Nephron (organoid): ENCODE data around the gene HSP90AB1.

ENCODE experiments used
- H3K27ac Mint-ChIP-seq, 3 experiments: 2 replicates each; pipeline ENCODE4 v1.8.0; 2020; ENCODE audit warnings: mixed read lengths in 3 of 3, mild to moderate bottlenecking in 2 of 3, moderate library complexity in 1 of 3
- H3K27me3 Mint-ChIP-seq: 2 replicates; pipeline ENCODE4 v1.8.0; 2021; ENCODE audit warnings: low read depth, mild to moderate bottlenecking, moderate library complexity, mixed read lengths
- H3K36me3 Mint-ChIP-seq: 2 replicates; pipeline ENCODE4 v1.8.0; 2020; ENCODE audit warnings: low read depth, mixed read lengths
- H3K4me1 Mint-ChIP-seq: 2 replicates; pipeline ENCODE4 v1.8.0; 2020; ENCODE audit warnings: mixed read lengths
- H3K4me3 Mint-ChIP-seq, 3 experiments: 2 replicates each; pipeline ENCODE4 v1.8.0; 2020; ENCODE audit warnings: mild to moderate bottlenecking in 3 of 3, mixed read lengths in 3 of 3, moderate library complexity in 2 of 3
- H3K9me3 Mint-ChIP-seq: 2 replicates; pipeline ENCODE4 v1.8.0; 2020; ENCODE audit warnings: mixed read lengths
- TF ChIP-seq, protein P1 (sequence below), 3 experiments: fragments of 200-600 bp; sonication (generic); IDR thresholded peaks; one replicate each; pipeline ENCODE4 v1.5.0; 2021; ENCODE audit warnings: antibody characterized with exemption in 3 of 3; ENCODE audit not compliant: unreplicated experiment in 3 of 3

The HSP90AB1 gene

DNA sequence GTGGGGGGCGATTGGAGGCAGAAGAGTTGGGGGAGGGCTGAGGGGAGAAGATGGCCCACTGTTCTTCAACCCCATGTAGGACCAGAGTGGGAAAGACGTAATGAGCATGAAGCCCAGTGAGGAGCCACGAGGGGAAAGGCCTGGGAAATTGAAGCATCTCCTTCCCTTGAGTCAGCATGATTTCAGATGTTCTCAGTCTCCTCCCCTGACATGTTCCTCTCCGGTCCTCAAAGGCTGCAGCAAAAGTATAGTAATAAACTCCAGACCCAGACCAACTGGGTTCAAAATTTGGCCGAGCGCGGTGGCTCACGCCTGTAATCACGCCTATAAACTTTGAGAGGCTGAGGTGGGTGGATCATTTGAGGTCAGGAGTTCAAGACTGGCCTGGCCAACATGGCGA is 20.4 kb downstream of the HSP90AB1 start:
- Mint-ChIP-seq H3K36me3 (no peaks in the 10 kb centered on the region), H3K27me3 (peaks cover 41% of the 10 kb centered on the region), H3K9me3 (no peaks in the 10 kb centered on the region), H3K4me3 (peak overlapping the region; percentile 26 to 85 (median 59)), H3K4me1 (peaks cover 34% of the 10 kb centered on the region), H3K27ac (no peak overlapping the region)
- TF ChIP-seq, protein P1, sequence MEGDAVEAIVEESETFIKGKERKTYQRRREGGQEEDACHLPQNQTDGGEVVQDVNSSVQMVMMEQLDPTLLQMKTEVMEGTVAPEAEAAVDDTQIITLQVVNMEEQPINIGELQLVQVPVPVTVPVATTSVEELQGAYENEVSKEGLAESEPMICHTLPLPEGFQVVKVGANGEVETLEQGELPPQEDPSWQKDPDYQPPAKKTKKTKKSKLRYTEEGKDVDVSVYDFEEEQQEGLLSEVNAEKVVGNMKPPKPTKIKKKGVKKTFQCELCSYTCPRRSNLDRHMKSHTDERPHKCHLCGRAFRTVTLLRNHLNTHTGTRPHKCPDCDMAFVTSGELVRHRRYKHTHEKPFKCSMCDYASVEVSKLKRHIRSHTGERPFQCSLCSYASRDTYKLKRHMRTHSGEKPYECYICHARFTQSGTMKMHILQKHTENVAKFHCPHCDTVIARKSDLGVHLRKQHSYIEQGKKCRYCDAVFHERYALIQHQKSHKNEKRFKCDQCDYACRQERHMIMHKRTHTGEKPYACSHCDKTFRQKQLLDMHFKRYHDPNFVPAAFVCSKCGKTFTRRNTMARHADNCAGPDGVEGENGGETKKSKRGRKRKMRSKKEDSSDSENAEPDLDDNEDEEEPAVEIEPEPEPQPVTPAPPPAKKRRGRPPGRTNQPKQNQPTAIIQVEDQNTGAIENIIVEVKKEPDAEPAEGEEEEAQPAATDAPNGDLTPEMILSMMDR (IDR thresholded peaks at IDR 0.05; ENCODE audit: unreplicated experiment in 3 of 3): no peak

DNA sequence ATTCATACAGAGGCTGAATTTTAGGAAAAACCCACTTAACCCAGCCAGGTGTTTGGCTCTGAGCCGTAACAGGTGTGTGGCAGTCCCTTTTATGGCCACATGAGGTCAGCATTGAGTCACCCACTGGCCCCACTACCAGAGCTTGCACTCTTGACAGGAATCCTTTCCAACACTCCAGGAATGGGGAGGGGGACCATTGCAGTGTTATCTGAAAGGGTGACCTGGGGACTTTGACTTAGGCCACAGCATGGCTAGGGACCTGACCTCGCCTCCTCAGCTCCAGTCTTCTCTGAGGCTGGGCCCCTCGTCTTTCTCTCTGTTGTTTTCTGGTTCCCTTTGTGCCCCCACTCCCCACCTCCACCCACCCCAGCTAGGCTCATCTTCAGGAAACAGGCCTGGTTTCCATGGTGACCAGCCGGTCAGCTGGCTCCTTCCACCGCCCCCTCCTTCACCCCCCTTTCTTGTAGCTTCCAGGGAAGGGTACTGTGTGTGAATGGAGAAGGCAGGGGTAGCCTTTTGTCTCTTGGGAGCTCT is 21.3 kb downstream of the HSP90AB1 start:
- no peaks in the 10 kb centered on the region for H3K9me3 Mint-ChIP-seq
- TF ChIP-seq, protein P1 (IDR thresholded peaks at IDR 0.05; ENCODE audit: unreplicated experiment in 3 of 3): peak; percentile 95 to 97 (median 96)
- peak overlapping the region; percentile 53 to 69 (median 65) for H3K4me3 Mint-ChIP-seq
- H3K4me1 Mint-ChIP-seq: peaks cover 24% of the 10 kb centered on the region
- peaks cover 50% of the 10 kb centered on the region for H3K27me3 Mint-ChIP-seq
- no peaks in the 10 kb centered on the region for H3K36me3 Mint-ChIP-seq
- H3K27ac Mint-ChIP-seq: no peak overlapping the region

DNA sequence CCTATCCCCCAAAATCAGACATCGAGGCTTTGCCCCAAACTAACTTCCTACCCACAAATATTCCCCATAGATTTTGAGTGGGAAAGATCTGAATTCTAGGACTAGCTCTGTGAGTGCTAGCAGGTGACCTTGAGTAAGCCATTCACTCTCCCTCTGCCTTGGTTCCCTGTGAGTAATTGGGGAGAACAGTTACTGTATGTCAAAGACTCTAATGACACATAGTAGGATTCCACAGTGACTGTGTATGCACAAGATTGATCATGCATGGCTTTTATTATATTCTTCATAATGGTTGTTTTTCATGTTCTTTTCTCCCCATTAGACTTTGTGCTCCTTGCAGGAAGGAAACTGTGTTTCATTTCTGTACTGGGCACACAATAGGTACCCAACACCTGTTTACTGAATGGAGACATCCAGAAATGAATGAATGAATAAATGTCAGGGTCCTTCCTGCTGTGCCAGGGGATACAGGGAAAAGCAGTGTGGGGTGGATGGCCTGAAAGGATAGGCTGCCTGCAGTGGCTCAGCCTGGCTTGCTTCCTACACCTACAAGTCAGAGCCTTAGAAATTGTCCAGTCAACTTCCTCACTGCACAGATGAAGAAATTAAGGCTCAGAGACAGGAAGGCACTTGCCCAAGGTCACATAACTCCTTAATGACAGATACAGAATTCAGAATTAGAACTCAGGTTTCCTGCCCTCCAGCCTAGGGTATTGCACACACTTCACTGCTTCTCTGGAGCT is 22.4 kb downstream of the HSP90AB1 start:
- TF ChIP-seq, protein P1 (IDR thresholded peaks at IDR 0.05; ENCODE audit: unreplicated experiment in 3 of 3): no peak
- no peaks in the 10 kb centered on the region for H3K9me3 Mint-ChIP-seq
- peaks cover 13% of the 10 kb centered on the region for H3K4me1 Mint-ChIP-seq
- H3K36me3 Mint-ChIP-seq: no peaks in the 10 kb centered on the region
- peak overlapping the region; percentile 75 to 86 (median 80) for H3K4me3 Mint-ChIP-seq
- H3K27ac Mint-ChIP-seq: no peak overlapping the region
- H3K27me3 Mint-ChIP-seq: peaks cover 54% of the 10 kb centered on the region

DNA sequence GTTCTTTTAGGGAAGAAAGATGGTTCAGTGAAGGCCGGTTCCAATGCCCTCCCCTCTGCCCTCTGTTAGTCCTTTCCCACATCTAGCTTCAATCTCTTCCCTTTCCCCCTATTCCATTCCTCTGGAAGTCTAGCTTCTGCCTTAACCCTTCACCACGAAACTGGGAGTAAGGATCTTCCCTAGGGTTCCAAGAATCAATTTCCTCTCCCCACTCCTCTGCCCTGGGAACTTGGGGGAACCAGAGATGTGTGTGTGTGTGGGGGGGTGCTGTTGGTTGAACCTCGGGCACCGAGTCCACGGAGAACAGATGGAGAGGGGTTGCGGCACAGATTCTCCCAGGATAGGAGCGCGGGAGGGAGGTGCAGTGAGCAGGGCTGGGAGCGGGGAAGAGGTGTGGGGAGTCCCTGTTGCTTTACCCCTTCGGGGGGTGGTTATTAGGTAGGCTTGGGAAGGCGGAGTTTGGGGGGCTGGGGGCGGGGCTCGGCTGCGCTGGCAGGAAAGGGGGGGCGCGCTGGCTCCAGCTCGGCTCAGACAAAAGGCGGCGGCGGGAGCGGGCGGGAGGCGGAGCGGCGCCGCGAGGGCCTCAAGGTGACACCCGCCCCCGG is 23.1 kb downstream of the HSP90AB1 start, which contains the start of gene TMEM151B:
Gene TMEM151B (plus strand): TSS at position 530 of the 605 bp plus-strand sequence. CDS start 293 bp downstream, outside the sequence.
- peak within 1 kb of the TSS; percentile 81 to 86 (median 82) for H3K4me3 Mint-ChIP-seq
- H3K27ac Mint-ChIP-seq: no peak within 1 kb of the TSS
- peaks cover 6% of the 10 kb centered on the region for H3K4me1 Mint-ChIP-seq
- no peaks in the 10 kb centered on the region for H3K36me3 Mint-ChIP-seq
- TF ChIP-seq, protein P1 (IDR thresholded peaks at IDR 0.05; ENCODE audit: unreplicated experiment in 3 of 3): no peak
- H3K9me3 Mint-ChIP-seq: no peaks in the 10 kb centered on the region
- H3K27me3 Mint-ChIP-seq: peaks cover 57% of the 10 kb centered on the region

- no peaks in the 10 kb centered on the region for H3K9me3 Mint-ChIP-seq
- H3K4me1 Mint-ChIP-seq: peaks cover 4% of the 10 kb centered on the region
- no peak overlapping the region for H3K27ac Mint-ChIP-seq
- H3K27me3 Mint-ChIP-seq: peaks cover 57% of the 10 kb centered on the region
- peak overlapping the region; percentile 81 to 82 (median 82) for H3K4me3 Mint-ChIP-seq
- TF ChIP-seq, protein P1 (IDR thresholded peaks at IDR 0.05; ENCODE audit: unreplicated experiment in 3 of 3): no peak
- H3K36me3 Mint-ChIP-seq: no peaks in the 10 kb centered on the region
These were observed 23.9 kb downstream of the HSP90AB1 start for GRCh38 chr6:44270526-44271405.
